C4-2B (cell line): ENCODE data around the gene LRP1B.

Source experiments
- H3K27ac ChIP-seq: fragments of 450-650 bp; 2 replicates; pipeline ENCODE4 v1.5.1; 2017
- ZFX ChIP-seq: fragments of 450-650 bp; IDR thresholded peaks from 2 replicates; pipeline ENCODE4 v1.6.1; 2017
- TF ChIP-seq, protein P1 (sequence below): fragments of 450-650 bp; conservative IDR thresholded peaks from 2 replicates; pipeline ENCODE4 v1.5.1; 2017; ENCODE audit warnings: mild to moderate bottlenecking

LRP1B gene

DNA sequence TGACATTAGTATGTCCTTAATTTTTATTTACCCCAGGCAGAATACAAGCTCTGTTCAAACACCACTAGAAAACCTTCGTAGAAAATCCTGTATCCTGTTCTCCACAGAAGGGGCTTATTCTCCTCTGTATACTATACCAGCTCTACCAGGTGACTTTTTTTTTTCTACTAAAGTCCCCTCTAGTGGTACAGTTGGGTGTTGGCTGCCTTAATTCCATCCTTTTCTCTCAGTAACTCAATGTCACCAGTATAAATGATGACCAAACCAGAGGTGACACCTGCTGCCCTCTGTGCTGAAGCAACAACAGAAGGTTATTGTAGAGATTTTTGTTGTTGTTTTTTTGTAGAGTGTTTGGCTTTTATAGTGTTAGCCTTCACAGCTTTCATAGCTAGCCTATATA lies 1322.0 kb downstream of the LRP1B start:
- TF ChIP-seq, protein P1, sequence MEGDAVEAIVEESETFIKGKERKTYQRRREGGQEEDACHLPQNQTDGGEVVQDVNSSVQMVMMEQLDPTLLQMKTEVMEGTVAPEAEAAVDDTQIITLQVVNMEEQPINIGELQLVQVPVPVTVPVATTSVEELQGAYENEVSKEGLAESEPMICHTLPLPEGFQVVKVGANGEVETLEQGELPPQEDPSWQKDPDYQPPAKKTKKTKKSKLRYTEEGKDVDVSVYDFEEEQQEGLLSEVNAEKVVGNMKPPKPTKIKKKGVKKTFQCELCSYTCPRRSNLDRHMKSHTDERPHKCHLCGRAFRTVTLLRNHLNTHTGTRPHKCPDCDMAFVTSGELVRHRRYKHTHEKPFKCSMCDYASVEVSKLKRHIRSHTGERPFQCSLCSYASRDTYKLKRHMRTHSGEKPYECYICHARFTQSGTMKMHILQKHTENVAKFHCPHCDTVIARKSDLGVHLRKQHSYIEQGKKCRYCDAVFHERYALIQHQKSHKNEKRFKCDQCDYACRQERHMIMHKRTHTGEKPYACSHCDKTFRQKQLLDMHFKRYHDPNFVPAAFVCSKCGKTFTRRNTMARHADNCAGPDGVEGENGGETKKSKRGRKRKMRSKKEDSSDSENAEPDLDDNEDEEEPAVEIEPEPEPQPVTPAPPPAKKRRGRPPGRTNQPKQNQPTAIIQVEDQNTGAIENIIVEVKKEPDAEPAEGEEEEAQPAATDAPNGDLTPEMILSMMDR: peak; percentile 47
- no peak for TF ChIP-seq ZFX
- no peak overlapping the region for H3K27ac ChIP-seq

- H3K27ac ChIP-seq: no peak overlapping the region
- TF ChIP-seq, protein P1: no peak
- no peak for TF ChIP-seq ZFX
These were observed 1322.6 kb downstream of the LRP1B start for GRCh38 chr2:140808211-140808610.

- no peak for TF ChIP-seq ZFX
- TF ChIP-seq, protein P1: no peak
- no peak overlapping the region for H3K27ac ChIP-seq
These were observed 1326.0 kb downstream of the LRP1B start for GRCh38 chr2:140804700-140805260.

DNA sequence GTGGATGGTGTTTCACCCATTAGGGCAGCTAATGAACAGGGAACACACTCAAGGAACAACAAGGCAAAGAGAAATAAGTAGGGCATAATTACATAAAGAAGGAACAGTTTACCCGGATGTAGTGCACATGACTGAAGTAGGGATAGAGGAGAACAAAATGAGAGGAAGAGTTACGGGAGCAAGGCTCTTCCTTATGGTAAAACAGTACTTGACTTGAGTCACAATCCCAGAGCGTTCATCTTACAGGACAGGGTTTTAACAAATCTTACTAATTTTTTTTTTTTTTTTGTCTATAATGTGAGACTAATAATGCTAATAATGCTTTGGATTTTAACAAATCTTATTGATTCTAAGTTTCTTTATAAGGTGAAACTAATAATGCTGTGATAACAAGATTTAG lies 1329.5 kb downstream of the LRP1B start:
- no peak for TF ChIP-seq ZFX
- TF ChIP-seq, protein P1: no peak

DNA sequence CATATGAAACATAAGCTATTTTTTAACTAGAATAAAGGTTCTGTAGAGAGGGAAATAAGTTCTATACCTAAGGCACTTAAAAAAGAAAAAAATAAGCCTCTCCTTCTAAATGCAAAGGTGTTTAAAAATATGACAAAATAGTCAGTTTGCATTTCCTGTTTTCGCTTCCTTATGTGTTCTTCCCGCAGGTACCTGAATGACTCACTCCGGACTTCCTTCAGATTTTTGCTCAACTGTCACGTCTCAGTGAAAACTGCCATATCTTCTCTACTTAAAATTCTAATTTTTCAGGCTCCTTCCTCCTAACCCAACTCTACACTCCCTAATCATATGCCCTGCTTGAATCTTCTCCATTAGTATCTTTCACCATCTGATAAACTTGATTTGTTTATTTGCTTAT lies 1333.1 kb downstream of the LRP1B start:
- no peak overlapping the region for H3K27ac ChIP-seq
- TF ChIP-seq ZFX: no peak
- TF ChIP-seq, protein P1: no peak

More for the DNA sequence above, 1329.5 kb downstream of the LRP1B start:
- H3K27ac ChIP-seq: no peak overlapping the region

- no peak for TF ChIP-seq ZFX
- TF ChIP-seq, protein P1: no peak
- no peak overlapping the region for H3K27ac ChIP-seq
These were observed 1339.0 kb downstream of the LRP1B start for GRCh38 chr2:140791802-140792201.

DNA sequence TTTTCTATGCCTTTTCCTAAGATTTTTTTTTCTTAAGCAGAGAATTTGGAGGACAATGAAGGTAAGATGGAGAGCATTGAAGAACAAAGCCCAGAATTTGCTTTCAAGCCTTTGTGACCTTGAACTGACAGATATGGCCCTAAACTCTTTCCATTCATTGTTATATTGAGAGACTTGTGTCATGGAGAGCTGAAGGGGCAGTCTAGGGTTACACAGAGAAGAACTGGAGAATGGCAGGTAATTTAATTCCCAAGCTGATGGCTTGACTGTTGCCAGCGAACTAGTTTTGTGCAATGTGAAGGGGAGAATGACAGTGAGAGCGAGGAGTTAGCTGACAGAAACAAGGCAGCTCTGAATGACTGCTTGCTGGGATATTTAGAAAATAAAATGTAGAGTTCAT lies 1344.2 kb downstream of the LRP1B start:
- H3K27ac ChIP-seq: no peak overlapping the region
- no peak for TF ChIP-seq ZFX
- TF ChIP-seq, protein P1: no peak
